ENCODE results near the gene PLP2.

Gene PLP2

GRCh38 chrX:49214996-49215526, 43.4 kb downstream of the PLP2 start:
- Histone ChIP-seq H3K4me1 (ENCODE audit: control insufficient read depth in 1 of 2, insufficient read depth in 2 of 2, low read length in 2 of 2) (no peaks in the 10 kb centered on the region), H3K36me3 (ENCODE audit: control insufficient read depth in 1 of 2, insufficient read depth in 2 of 2, low read length in 2 of 2) (no peaks in the 10 kb centered on the region), H3K4me3 (ENCODE audit: low read depth in 1 of 2, low read length in 2 of 2) (no peak overlapping the region), H3K9me3 (ENCODE audit: control insufficient read depth in 1 of 2, low read length in 2 of 2) (no peaks in the 10 kb centered on the region), H3K27ac (ENCODE audit: low read length) (no peak overlapping the region), H3K27me3 (ENCODE audit: low read depth, low read length) (no peaks in the 10 kb centered on the region)

GRCh38 chrX:49220100-49220499, 48.4 kb downstream of the PLP2 start:
- no peaks in the 10 kb centered on the region for H3K27me3 ChIP-seq (ENCODE audit: low read depth, low read length)
- no peak overlapping the region for H3K27ac ChIP-seq (ENCODE audit: low read length)
- no peaks in the 10 kb centered on the region for H3K36me3 ChIP-seq (ENCODE audit: control insufficient read depth in 1 of 2, insufficient read depth in 2 of 2, low read length in 2 of 2)
- no peaks in the 10 kb centered on the region for H3K9me3 ChIP-seq (ENCODE audit: control insufficient read depth in 1 of 2, low read length in 2 of 2)
- H3K4me1 ChIP-seq (ENCODE audit: control insufficient read depth in 1 of 2, insufficient read depth in 2 of 2, low read length in 2 of 2), result no peaks in the 10 kb centered on the region
- no peak overlapping the region for H3K4me3 ChIP-seq (ENCODE audit: low read depth in 1 of 2, low read length in 2 of 2)

GRCh38 chrX:49221868-49222267, 50.2 kb downstream of the PLP2 start:
- Histone ChIP-seq H3K36me3 (ENCODE audit: control insufficient read depth in 1 of 2, insufficient read depth in 2 of 2, low read length in 2 of 2) (no peaks in the 10 kb centered on the region), H3K9me3 (ENCODE audit: control insufficient read depth in 1 of 2, low read length in 2 of 2) (no peaks in the 10 kb centered on the region), H3K27me3 (ENCODE audit: low read depth, low read length) (no peaks in the 10 kb centered on the region)

More at GRCh38 chrX:49221868-49222267, 50.2 kb downstream of the PLP2 start:
- H3K27ac ChIP-seq (ENCODE audit: low read length), result no peak overlapping the region
- no peak overlapping the region for H3K4me3 ChIP-seq (ENCODE audit: low read depth in 1 of 2, low read length in 2 of 2)
- H3K4me1 ChIP-seq (ENCODE audit: control insufficient read depth in 1 of 2, insufficient read depth in 2 of 2, low read length in 2 of 2), result no peaks in the 10 kb centered on the region

Measured in muscle layer of duodenum (tissue), 2 donors.